Measurements from ENCODE around the gene KRI1. TPM values are rescaled to one million over a fixed set of nuclear protein-coding genes. Genes with fewer than 3 reads are reported as not detected.

The KRI1 gene
- total and polyA plus RNA-seq, 9 donors, result 12.3 to 28.9 (median 23.6) TPM

DNA sequence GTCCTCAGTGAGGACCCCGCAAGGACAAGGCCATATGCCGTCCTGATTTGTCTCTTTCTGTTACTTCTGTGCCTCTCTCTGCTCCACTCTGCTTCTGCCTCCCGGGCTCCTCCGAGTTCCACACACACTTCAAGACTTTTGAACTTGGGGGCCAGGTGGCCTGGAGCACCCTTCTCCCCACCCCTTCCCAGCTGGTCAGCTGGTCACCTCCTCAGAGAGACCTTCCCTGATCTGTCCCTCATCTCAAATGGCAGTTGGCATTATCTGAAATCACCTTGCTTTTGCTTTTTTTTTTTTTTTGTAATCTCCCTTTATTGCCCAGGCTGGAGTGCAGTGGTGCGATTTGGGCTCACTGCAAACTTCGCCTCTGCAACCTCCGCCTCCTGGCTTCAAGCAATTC, 46.4 kb downstream of the KRI1 start:
- WGBS, 3 donors, result 59 to 71% (median 71%) methylated on average over 7 of the region's 7 CpGs
- DNase-seq, result no peak
- intact Hi-C loops (cut with DNase I), result no loop called here
- no peak overlapping the region for H3K27ac ChIP-seq
- H3K4me1 ChIP-seq (ENCODE audit: insufficient read depth), result peaks cover 3% of the 10 kb centered on the region
- H3K9me3 ChIP-seq, result no peaks in the 10 kb centered on the region
- peaks cover 4% of the 10 kb centered on the region for H3K27me3 ChIP-seq
- H3K4me3 ChIP-seq, result no peak overlapping the region
- TF ChIP-seq EP300 (IDR thresholded peaks at IDR 0.05) (no peak), POLR2A (IDR thresholded peaks at IDR 0.05) (no peak)
- TF ChIP-seq, protein P1, sequence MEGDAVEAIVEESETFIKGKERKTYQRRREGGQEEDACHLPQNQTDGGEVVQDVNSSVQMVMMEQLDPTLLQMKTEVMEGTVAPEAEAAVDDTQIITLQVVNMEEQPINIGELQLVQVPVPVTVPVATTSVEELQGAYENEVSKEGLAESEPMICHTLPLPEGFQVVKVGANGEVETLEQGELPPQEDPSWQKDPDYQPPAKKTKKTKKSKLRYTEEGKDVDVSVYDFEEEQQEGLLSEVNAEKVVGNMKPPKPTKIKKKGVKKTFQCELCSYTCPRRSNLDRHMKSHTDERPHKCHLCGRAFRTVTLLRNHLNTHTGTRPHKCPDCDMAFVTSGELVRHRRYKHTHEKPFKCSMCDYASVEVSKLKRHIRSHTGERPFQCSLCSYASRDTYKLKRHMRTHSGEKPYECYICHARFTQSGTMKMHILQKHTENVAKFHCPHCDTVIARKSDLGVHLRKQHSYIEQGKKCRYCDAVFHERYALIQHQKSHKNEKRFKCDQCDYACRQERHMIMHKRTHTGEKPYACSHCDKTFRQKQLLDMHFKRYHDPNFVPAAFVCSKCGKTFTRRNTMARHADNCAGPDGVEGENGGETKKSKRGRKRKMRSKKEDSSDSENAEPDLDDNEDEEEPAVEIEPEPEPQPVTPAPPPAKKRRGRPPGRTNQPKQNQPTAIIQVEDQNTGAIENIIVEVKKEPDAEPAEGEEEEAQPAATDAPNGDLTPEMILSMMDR (IDR thresholded peaks at IDR 0.05), result no peak
- no peaks in the 10 kb centered on the region for H3K36me3 ChIP-seq

DNA sequence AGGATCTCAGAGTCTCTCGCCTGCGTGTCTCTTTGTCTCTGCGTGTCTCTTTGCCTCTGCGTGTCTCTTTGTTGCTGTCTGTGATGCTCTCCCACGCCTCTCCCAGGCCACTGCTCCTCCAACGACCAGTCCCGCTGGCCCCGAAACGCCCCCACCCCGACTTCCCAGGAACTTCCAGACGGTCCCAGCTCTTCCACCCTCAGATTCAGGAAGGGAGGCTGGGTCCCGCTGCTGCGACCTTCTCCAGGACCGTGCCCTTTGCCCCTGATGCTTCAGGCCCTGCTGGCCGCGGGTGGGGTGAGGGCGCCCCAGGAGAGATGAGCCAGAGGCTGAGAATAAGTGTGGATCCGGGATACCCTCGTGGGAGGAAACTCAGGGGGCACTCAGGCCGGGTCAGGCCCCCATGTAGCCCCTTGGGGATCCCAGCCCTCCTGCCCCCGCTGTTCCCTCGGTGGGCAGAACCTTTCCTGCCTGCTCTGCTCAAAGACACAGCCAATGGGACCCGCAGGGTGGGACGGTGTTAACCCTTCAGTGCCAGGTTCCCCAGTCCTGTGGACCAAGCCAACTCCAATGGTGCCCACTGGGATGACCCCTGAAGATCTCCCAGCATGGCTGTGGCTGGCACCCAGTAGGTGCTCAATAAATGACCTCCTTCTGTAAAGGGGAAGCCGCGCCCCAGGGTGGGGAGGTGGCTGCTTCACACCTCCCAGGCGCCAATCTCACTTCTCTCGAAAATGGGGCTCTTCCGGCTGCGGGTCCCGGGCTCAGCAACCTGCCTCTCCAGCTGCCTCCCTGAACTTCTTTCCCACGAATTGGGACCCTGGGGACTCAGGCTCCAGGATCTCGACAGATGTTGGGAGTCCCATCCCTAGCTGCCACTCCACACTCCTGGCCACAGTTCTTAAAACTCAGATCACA, 47.1 kb downstream of the KRI1 start:
- no peak for DNase-seq
- H3K4me3 ChIP-seq, result no peak overlapping the region
- intact Hi-C loops (cut with DNase I), result no loop called here
- H3K9me3 ChIP-seq, result no peaks in the 10 kb centered on the region
- TF ChIP-seq EP300 (IDR thresholded peaks at IDR 0.05) (no peak), POLR2A (IDR thresholded peaks at IDR 0.05) (no peak)
- TF ChIP-seq, protein P1 (IDR thresholded peaks at IDR 0.05), result no peak
- peaks cover 4% of the 10 kb centered on the region for H3K27me3 ChIP-seq
- no peak overlapping the region for H3K27ac ChIP-seq
- no peaks in the 10 kb centered on the region for H3K36me3 ChIP-seq
- 11 to 19% (median 13%) methylated on average over 33 of the region's 33 CpGs for WGBS, 3 donors
- peaks cover 3% of the 10 kb centered on the region for H3K4me1 ChIP-seq (ENCODE audit: insufficient read depth)

DNA sequence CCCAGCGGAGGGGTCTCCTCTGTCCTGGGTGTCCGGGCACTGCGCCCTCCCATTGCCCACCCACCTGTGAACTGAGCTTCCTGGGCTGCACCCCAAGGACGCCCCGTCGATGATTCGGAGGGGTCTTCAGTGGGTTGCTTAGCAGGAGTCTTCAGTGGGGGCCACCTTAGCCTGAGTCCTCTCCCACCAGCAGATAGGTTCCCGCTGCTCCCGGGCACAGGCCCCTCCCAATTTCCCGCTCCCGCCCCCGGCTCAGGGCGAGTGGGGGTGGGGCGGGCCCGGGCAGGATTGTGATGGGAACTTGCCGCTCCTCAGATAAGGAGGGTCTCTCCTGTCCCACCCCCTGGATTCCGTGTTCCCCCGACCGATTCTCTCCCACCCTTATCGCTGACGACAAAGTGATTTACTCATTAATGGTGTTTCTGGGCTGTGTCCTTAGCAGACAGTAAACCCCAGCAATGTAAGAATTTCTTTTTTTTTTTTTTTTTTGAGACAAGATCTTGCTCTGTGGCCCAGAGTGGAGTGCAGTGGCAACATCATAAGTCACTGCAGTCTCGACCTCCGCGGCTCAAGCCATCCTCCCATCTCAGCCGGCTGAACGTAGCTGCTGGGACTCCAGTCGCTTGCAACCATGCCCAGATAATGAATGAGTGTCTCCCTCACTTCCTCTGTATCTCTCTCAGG, 47.9 kb downstream of the KRI1 start:
- no peak for TF ChIP-seq POLR2A (IDR thresholded peaks at IDR 0.05)
- H3K4me3 ChIP-seq, result no peak overlapping the region
- H3K9me3 ChIP-seq, result no peaks in the 10 kb centered on the region
- no peak for DNase-seq
- H3K27ac ChIP-seq, result no peak overlapping the region
- intact Hi-C loops (cut with DNase I), result no loop called here
- H3K4me1 ChIP-seq (ENCODE audit: insufficient read depth), result peaks cover 3% of the 10 kb centered on the region
- peaks cover 4% of the 10 kb centered on the region for H3K27me3 ChIP-seq
- no peaks in the 10 kb centered on the region for H3K36me3 ChIP-seq
- WGBS, 3 donors, result 0 to 1% (median 1%) methylated on average over 26 to 27 of the region's 27 CpGs

DNA sequence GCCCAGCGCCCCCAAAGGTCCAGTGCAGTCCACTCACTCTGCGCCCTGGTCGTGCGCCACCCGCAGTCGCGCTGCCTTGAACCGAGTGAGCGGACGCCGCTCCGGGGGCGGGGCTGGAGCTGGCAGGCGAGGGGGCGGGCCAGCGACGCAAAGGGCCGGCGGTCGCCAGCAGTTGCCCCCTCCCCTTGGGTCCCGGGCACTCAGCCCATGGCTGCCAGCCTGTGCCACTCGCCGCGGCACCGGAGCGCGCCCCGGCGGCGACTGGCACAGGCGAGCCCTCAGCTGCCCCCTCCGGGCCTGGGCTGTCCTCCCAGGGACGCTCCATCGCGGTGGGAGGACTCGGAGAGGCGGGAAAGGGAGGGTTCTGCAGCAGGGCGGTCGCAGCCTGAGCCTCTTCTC, 48.5 kb downstream of the KRI1 start, which contains the start of gene S1PR5:
Gene S1PR5, minus strand, starts transcription at position 87 of the 399 bp plus-strand sequence. CDS start 2,436 bp downstream, outside the sequence.
- 0 to 2% (median 1%) methylated on average over 18 to 39 of the region's 39 CpGs for WGBS, 3 donors
- TF ChIP-seq EP300 (IDR thresholded peaks at IDR 0.05), result no peak
- no peak for TF ChIP-seq POLR2A (IDR thresholded peaks at IDR 0.05)
- TF ChIP-seq, protein P1 (IDR thresholded peaks at IDR 0.05), result no peak
- H3K4me3 ChIP-seq, result no peak within 1 kb of the TSS
- H3K9me3 ChIP-seq, result no peaks in the 10 kb centered on the region
- peaks cover 3% of the 10 kb centered on the region for H3K4me1 ChIP-seq (ENCODE audit: insufficient read depth)
- intact Hi-C loops (cut with DNase I), result no loop called here
- DNase-seq, result no peak
- H3K27ac ChIP-seq, result no peak within 1 kb of the TSS
- peaks cover 4% of the 10 kb centered on the region for H3K27me3 ChIP-seq
- no peaks in the 10 kb centered on the region for H3K36me3 ChIP-seq

Data from ovary (tissue), 9 donors.